NCI-H226 (cell line): ENCODE measurements around the gene MGMT.

Experiments
- DNase-seq: peaks from one replicate; pipeline ENCODE4 v3.0.0-alpha.2; 2015

The MGMT gene

GRCh38 chr10:129744134-129745111 lies 277.4 kb downstream of the MGMT start:
- DNase-seq = no peak

GRCh38 chr10:129745186-129745750 lies 278.2 kb downstream of the MGMT start:
- no peak for DNase-seq

GRCh38 chr10:129754211-129755050 lies 287.4 kb downstream of the MGMT start:
- no peak for DNase-seq

GRCh38 chr10:129755158-129755591 lies 288.1 kb downstream of the MGMT start:
- DNase-seq = no peak

- DNase-seq = no peak
Measured at GRCh38 chr10:129755621-129756020, 288.6 kb downstream of the MGMT start.

GRCh38 chr10:129756912-129757901 lies 290.2 kb downstream of the MGMT start:
- no peak for DNase-seq

GRCh38 chr10:129758207-129759021 lies 291.4 kb downstream of the MGMT start:
- no peak for DNase-seq

- DNase-seq = no peak
Measured at GRCh38 chr10:129759214-129760002, 292.4 kb downstream of the MGMT start.

GRCh38 chr10:129760003-129760315 lies 292.9 kb downstream of the MGMT start:
- no peak for DNase-seq

GRCh38 chr10:129760416-129760815 lies 293.4 kb downstream of the MGMT start:
- DNase-seq = no peak

- DNase-seq = no peak
Measured at GRCh38 chr10:129761197-129761972, 294.3 kb downstream of the MGMT start.

- no peak for DNase-seq
Measured at GRCh38 chr10:129761981-129762956, 295.2 kb downstream of the MGMT start.

- no peak for DNase-seq
Measured at GRCh38 chr10:129764011-129764900, 297.2 kb downstream of the MGMT start.

GRCh38 chr10:129764901-129765663 lies 298.0 kb downstream of the MGMT start:
- DNase-seq = no peak

GRCh38 chr10:129765664-129766550 lies 298.9 kb downstream of the MGMT start:
- no peak for DNase-seq
